HT-29 (cell line): ENCODE measurements around the gene SGMS1. TPM values are rescaled to one million over a fixed set of nuclear protein-coding genes. Genes with fewer than 3 reads are reported as not detected.

ENCODE experiments used
- DNase-seq: peaks from one replicate; pipeline ENCODE4 v3.0.0-alpha.2; 2015; ENCODE audit warnings: low spot score
- total RNA-seq: library from RNA; depleted of rRNA; stranded (reverse); fragments of >200 nt; shearing (Covaris generic); gene quantifications from 2 replicates; pipeline ENCODE4 v1.2.3, GENCODE V29; 2014

The SGMS1 gene
- total RNA-seq, 1 experiment from 2014 or later, result 23.2 TPM

- DNase-seq, result no peak
These were observed 10.6 kb downstream of the SGMS1 start for GRCh38 chr10:50613150-50613549.

- DNase-seq, result no peak
These were observed 13.4 kb downstream of the SGMS1 start for GRCh38 chr10:50610368-50610767.

GRCh38 chr10:50607356-50607925 lies 16.3 kb downstream of the SGMS1 start:
- DNase-seq, result no peak

- peak; percentile 36 for DNase-seq
These were observed 17.8 kb downstream of the SGMS1 start for GRCh38 chr10:50605951-50606270.

GRCh38 chr10:50605269-50605950 lies 18.3 kb downstream of the SGMS1 start:
- peak; percentile 61 for DNase-seq

- DNase-seq, result no peak
These were observed 18.9 kb downstream of the SGMS1 start for GRCh38 chr10:50604809-50605208.

- DNase-seq, result no peak
These were observed 19.6 kb downstream of the SGMS1 start for GRCh38 chr10:50604049-50604640.

GRCh38 chr10:50603151-50603850 lies 20.5 kb downstream of the SGMS1 start:
- no peak for DNase-seq

GRCh38 chr10:50601974-50602373 lies 21.8 kb downstream of the SGMS1 start:
- no peak for DNase-seq

- DNase-seq, result no peak
These were observed 22.8 kb downstream of the SGMS1 start for GRCh38 chr10:50600831-50601477.

GRCh38 chr10:50600286-50600685 lies 23.5 kb downstream of the SGMS1 start:
- no peak for DNase-seq

- no peak for DNase-seq
These were observed 26.9 kb downstream of the SGMS1 start for GRCh38 chr10:50596897-50597296.

- DNase-seq, result no peak
These were observed 27.3 kb downstream of the SGMS1 start for GRCh38 chr10:50596456-50596855.

GRCh38 chr10:50595785-50596184 lies 28.0 kb downstream of the SGMS1 start:
- DNase-seq, result no peak

- no peak for DNase-seq
These were observed 30.0 kb downstream of the SGMS1 start for GRCh38 chr10:50593523-50594376.

GRCh38 chr10:50592961-50593418 lies 30.8 kb downstream of the SGMS1 start:
- no peak for DNase-seq

- DNase-seq, result no peak
These were observed 32.8 kb downstream of the SGMS1 start for GRCh38 chr10:50590935-50591334.

GRCh38 chr10:50586740-50587088 lies 37.0 kb downstream of the SGMS1 start:
- DNase-seq, result no peak

GRCh38 chr10:50585921-50586739 lies 37.6 kb downstream of the SGMS1 start:
- DNase-seq, result no peak
